BLaER1 treated with 17β-estradiol and CSF1 and Interleukin-3, amounts not matched to agents 10 nM and 100 nM (cell line): ENCODE results near the gene NEUROG1.
A peak's percentile ranks its signal among the peaks of the same experiment; 100 is the strongest.

Experiments
- H3K27ac ChIP-seq, 11 experiments: shearing (Covaris generic); formaldehyde crosslinking; 2 replicates each; pipeline ENCODE4 v1.8.1; 2022
- H3K27me3 ChIP-seq, 11 experiments: shearing (Covaris generic); formaldehyde crosslinking; 2 replicates each; pipeline ENCODE4 v1.8.1; 2022
- H3K36me3 ChIP-seq, 11 experiments: shearing (Covaris generic); formaldehyde crosslinking; 2 replicates each; pipeline ENCODE4 v1.8.1; 2022
- H3K4me1 ChIP-seq, 10 experiments: shearing (Covaris generic); formaldehyde crosslinking; 2 replicates each; pipeline ENCODE4 v1.8.1; 2022
- H3K4me2 ChIP-seq, 11 experiments: shearing (Covaris generic); formaldehyde crosslinking; 2 replicates each; pipeline ENCODE4 v1.8.1; 2022
- H3K4me3 ChIP-seq, 10 experiments: shearing (Covaris generic); formaldehyde crosslinking; 2 replicates each; pipeline ENCODE4 v1.8.1; 2022
- H3K9ac ChIP-seq, 11 experiments: shearing (Covaris generic); formaldehyde crosslinking; 2 replicates each; pipeline ENCODE4 v1.8.1; 2022
- H3K9me3 ChIP-seq, 11 experiments: shearing (Covaris generic); formaldehyde crosslinking; replicated peaks in 1 of 11; 2 replicates each; pipeline ENCODE4 v1.8.1; 2022
- H4K20me1 ChIP-seq, 11 experiments: shearing (Covaris generic); formaldehyde crosslinking; 2 replicates each; pipeline ENCODE4 v1.8.1; 2022
- Cebpa-rat ChIP-seq, 11 experiments: shearing (Covaris generic); IDR thresholded peaks; 2 replicates each; pipeline ENCODE4 v1.8.1; 2022

Gene NEUROG1

GRCh38 chr5:135556620-135557019 is 20.9 kb upstream of the NEUROG1 start:
- Histone ChIP-seq H3K4me2 (no peak overlapping the region), H4K20me1 (no peaks in the 10 kb centered on the region; a peak in 2 of 22 replicates), H3K4me3 (no peak overlapping the region), H3K27me3 (peaks cover 0 to 6% (median 0%) of the 10 kb centered on the region in 11 experiments; a peak in 2 of 22 replicates), H3K9ac (no peak overlapping the region), H3K27ac (no peak overlapping the region), H3K36me3 (no peaks in the 10 kb centered on the region), H3K9me3 (peaks cover 0 to 8% (median 0%) of the 10 kb centered on the region in 11 experiments; a peak in 2 of 22 replicates), H3K4me1 (peaks cover 0 to 10% (median 4%) of the 10 kb centered on the region in 10 experiments; a peak in 8 of 20 replicates)
- no peak for TF ChIP-seq Cebpa-rat (IDR thresholded peaks at IDR 0.05)

GRCh38 chr5:135555530-135555929 is 19.8 kb upstream of the NEUROG1 start:
- H3K27ac ChIP-seq = no peak overlapping the region
- H3K4me3 ChIP-seq = no peak overlapping the region
- no peaks in the 10 kb centered on the region for H3K36me3 ChIP-seq
- no peak overlapping the region for H3K4me2 ChIP-seq
- no peaks in the 10 kb centered on the region; a peak in 2 of 22 replicates for H4K20me1 ChIP-seq
- H3K4me1 ChIP-seq = peaks cover 0 to under 1% (median 0%) of the 10 kb centered on the region in 10 experiments; a peak in 1 of 20 replicates
- TF ChIP-seq Cebpa-rat (IDR thresholded peaks at IDR 0.05) = no peak
- peaks cover 0 to 8% (median 0%) of the 10 kb centered on the region in 11 experiments; a peak in 2 of 22 replicates for H3K9me3 ChIP-seq
- no peak overlapping the region for H3K9ac ChIP-seq
- peaks cover 0 to 7% (median 0%) of the 10 kb centered on the region in 11 experiments; a peak in 4 of 22 replicates for H3K27me3 ChIP-seq

DNA sequence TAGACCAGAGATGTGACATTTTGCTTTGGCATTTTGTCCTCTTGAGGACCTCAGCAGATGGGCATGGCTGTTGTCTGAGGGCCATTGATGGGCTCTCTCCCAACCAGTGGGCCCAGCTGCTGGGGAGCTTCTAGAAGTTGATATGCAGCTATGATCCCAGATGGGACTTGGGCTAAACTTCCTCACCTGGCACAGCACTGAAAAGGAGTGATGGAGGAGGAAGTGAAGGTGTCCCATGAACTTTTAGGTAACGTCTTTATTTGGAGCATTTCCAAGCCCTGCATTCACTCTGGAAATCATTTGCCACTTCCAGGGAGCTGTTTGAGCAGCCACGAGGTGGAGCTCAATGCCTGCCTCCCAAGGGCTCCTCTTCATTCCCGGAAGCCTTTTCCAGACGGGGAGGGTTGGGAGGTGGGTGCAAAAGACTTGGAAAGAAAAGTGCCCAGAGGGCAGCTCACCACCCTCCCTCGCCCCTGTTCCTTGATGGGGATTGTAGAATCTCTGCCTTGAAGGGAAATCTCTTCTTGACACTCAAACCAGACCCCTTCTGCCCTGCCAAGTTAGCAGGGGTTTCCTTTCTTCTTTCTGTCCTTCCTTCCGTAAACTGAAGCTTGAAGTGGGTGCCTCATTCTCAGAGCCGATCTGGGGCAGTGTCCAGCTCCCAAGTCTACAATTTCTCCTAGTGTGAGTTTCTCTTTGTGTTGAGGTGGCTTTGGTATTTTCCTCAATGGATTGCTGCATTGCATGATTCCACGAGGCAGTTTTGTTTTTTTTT is 18.1 kb upstream of the NEUROG1 start:
- Histone ChIP-seq H3K27me3 (peaks cover 8 to 23% (median 13%) of the 10 kb centered on the region in 11 experiments), H4K20me1 (no peaks in the 10 kb centered on the region; a peak in 3 of 22 replicates), H3K4me2 (peak overlapping the region in 6 of 11 experiments; percentile 12 to 46 (median 27); a peak in 7 of 22 replicates), H3K36me3 (no peaks in the 10 kb centered on the region), H3K27ac (no peak overlapping the region), H3K9me3 (peaks cover 0 to 8% (median 0%) of the 10 kb centered on the region in 11 experiments; a peak in 2 of 22 replicates), H3K9ac (0 out of 22 replicates have a peak overlapping the region, but pooled peaks of 1 of the 11 experiments have one; percentile 38), H3K4me1 (no peaks in the 10 kb centered on the region), H3K4me3 (peak overlapping the region in 1 of 10 experiments; percentile 12; a peak in 1 of 20 replicates)
- no peak for TF ChIP-seq Cebpa-rat (IDR thresholded peaks at IDR 0.05)

DNA sequence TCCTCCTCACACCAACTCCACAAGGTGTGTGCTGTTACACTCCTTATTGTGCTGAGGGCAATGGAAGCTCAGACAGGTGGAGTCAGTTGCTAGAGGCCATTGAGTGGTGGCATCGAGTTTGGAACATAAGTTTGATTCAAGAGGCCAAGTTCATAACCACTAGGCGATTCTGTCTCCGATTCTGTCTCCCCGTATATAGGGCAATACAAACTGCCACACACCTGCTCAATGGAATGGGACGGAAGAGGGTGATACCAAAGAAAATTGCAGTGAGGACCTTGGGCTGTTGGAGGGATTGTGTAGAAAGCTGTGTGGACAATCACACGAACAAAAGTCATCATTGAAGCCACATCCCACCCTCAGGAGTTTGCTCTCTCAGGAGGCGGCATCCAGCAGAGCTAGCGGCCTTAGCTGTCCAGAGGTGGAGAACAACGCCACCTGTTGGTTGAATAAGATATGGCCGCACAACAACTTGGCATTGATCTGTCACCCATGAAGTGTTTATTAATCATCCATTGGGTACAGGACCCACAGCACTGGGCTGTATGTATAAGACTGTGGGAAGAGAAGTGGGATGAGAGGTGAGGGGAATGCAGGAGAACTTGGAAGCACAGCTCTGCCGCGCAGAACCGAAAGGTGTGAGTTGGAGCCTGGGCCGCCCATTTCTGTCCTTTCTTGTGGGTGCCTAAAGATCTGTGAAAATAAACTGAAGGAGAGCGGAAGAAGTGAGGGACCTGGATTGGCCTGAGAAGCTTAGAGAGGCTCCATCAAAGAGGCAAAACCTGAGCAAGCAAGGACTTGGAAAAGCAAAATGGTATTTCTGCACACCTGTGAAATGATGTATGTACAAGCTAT is 16.1 kb upstream of the NEUROG1 start:
- Histone ChIP-seq H3K9me3 (peaks cover 0 to 7% (median 0%) of the 10 kb centered on the region in 11 experiments; a peak in 2 of 22 replicates), H3K27ac (no peak overlapping the region), H3K4me3 (no peak overlapping the region), H3K4me2 (no peak overlapping the region), H3K27me3 (peaks cover 28 to 44% (median 33%) of the 10 kb centered on the region in 11 experiments), H3K9ac (no peak overlapping the region), H3K36me3 (no peaks in the 10 kb centered on the region), H4K20me1 (peaks cover 0 to 9% (median 0%) of the 10 kb centered on the region in 11 experiments; a peak in 5 of 22 replicates), H3K4me1 (no peaks in the 10 kb centered on the region)
- no peak for TF ChIP-seq Cebpa-rat (IDR thresholded peaks at IDR 0.05)

DNA sequence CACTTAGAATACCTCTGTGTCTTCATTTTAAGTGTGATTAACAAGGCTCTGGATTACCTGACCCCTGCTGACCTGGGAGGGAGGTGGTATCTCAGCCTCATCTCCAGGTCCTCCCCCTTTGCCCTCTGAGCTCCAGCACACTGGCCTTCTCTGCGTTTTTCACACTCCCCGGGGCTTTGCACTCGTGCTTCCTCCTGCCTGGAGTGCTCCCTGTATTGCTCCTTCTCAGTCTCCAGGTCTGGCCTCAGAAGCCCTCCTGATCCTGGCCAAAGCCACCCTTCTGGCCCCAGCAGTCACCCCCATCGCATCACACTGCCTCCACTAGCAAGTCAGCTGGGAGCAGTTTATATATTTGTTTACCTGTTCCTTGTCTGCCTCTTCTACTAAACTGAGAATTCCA is 13.6 kb upstream of the NEUROG1 start:
- peaks cover 0 to 4% (median 2%) of the 10 kb centered on the region in 10 experiments; a peak in 5 of 20 replicates for H3K4me1 ChIP-seq
- peaks cover 0 to 24% (median 10%) of the 10 kb centered on the region in 11 experiments; a peak in 8 of 22 replicates for H4K20me1 ChIP-seq
- no peak overlapping the region for H3K27ac ChIP-seq
- no peak overlapping the region for H3K4me2 ChIP-seq
- TF ChIP-seq Cebpa-rat (IDR thresholded peaks at IDR 0.05) = no peak
- no peak overlapping the region for H3K4me3 ChIP-seq
- H3K36me3 ChIP-seq = no peaks in the 10 kb centered on the region
- peaks cover 0 to 6% (median 0%) of the 10 kb centered on the region in 11 experiments; a peak in 1 of 22 replicates for H3K9me3 ChIP-seq
- H3K27me3 ChIP-seq = peaks cover 52 to 64% (median 56%) of the 10 kb centered on the region in 11 experiments
- H3K9ac ChIP-seq = no peak overlapping the region

- H3K9ac ChIP-seq = no peak overlapping the region
- H3K27me3 ChIP-seq = peaks cover 69 to 81% (median 73%) of the 10 kb centered on the region in 11 experiments
- H3K9me3 ChIP-seq = peaks cover 0 to 7% (median 0%) of the 10 kb centered on the region in 11 experiments; a peak in 1 of 22 replicates
- no peak for TF ChIP-seq Cebpa-rat (IDR thresholded peaks at IDR 0.05)
- no peak overlapping the region for H3K4me2 ChIP-seq
- no peak overlapping the region for H3K27ac ChIP-seq
- peaks cover 0 to 37% (median 22%) of the 10 kb centered on the region in 11 experiments; a peak in 13 of 22 replicates for H4K20me1 ChIP-seq
- no peak overlapping the region for H3K4me3 ChIP-seq
- H3K4me1 ChIP-seq = peaks cover 9 to 17% (median 16%) of the 10 kb centered on the region in 10 experiments; a peak in 19 of 20 replicates
- H3K36me3 ChIP-seq = no peaks in the 10 kb centered on the region
Measured at GRCh38 chr5:135547590-135548254, 12.0 kb upstream of the NEUROG1 start.

- Histone ChIP-seq H3K27ac (no peak overlapping the region), H3K27me3 (peaks cover 77 to 89% (median 81%) of the 10 kb centered on the region in 11 experiments), H4K20me1 (peaks cover 0 to 44% (median 27%) of the 10 kb centered on the region in 11 experiments; a peak in 13 of 22 replicates), H3K36me3 (no peaks in the 10 kb centered on the region), H3K4me3 (no peak overlapping the region), H3K4me2 (no peak overlapping the region), H3K4me1 (peaks cover 9 to 17% (median 16%) of the 10 kb centered on the region in 10 experiments; a peak in 19 of 20 replicates), H3K9me3 (peaks cover 0 to 7% (median 0%) of the 10 kb centered on the region in 11 experiments; a peak in 2 of 22 replicates), H3K9ac (no peak overlapping the region)
- no peak for TF ChIP-seq Cebpa-rat (IDR thresholded peaks at IDR 0.05)
Measured at GRCh38 chr5:135546912-135547311, 11.1 kb upstream of the NEUROG1 start.

DNA sequence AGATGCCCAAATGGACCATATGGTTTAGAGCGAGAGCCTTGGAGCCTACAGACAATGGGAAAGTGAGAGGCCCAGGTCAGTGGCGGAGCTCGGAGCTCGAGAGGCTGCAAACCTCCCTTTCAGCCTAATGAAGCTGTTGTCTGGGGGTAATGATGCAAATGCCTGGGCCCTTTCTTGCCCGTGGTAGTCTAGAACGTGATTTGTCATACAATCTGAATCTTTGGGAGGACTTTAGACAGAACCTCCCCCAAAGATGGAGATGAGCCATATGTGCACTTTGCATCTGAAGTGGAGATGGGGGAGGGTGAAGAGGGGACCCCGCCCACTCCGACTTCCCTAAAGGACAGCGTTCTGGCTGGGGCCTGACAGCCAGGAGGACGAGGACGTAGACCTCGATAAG is 10.3 kb upstream of the NEUROG1 start:
- no peak for TF ChIP-seq Cebpa-rat (IDR thresholded peaks at IDR 0.05)
- peaks cover 0 to 45% (median 28%) of the 10 kb centered on the region in 11 experiments; a peak in 13 of 22 replicates for H4K20me1 ChIP-seq
- H3K27me3 ChIP-seq = peaks cover 85 to 97% (median 89%) of the 10 kb centered on the region in 11 experiments

More for the DNA sequence above, 10.3 kb upstream of the NEUROG1 start:
- Histone ChIP-seq H3K4me2 (no peak overlapping the region), H3K9ac (no peak overlapping the region), H3K4me3 (no peak overlapping the region), H3K4me1 (peaks cover 9 to 17% (median 16%) of the 10 kb centered on the region in 10 experiments; a peak in 19 of 20 replicates), H3K36me3 (no peaks in the 10 kb centered on the region), H3K9me3 (peaks cover 0 to 7% (median 0%) of the 10 kb centered on the region in 11 experiments; a peak in 2 of 22 replicates), H3K27ac (no peak overlapping the region)
